Caco-2 (cell line): Measurements from ENCODE around the gene EBF4. TPM values are rescaled to one million over a fixed set of nuclear protein-coding genes. Genes with fewer than 3 reads are reported as not detected.

Experiments used
- BruUV-seq: library from RNA; stranded (reverse); fragments of 400-500 nt; replicated peaks from 2 replicates; lab custom pipeline; 2021; lab: Mats Ljungman, UMichigan
- CTCF ChIA-PET: fragments of 300-600 bp; sonication (Branson Sonifier 250); formaldehyde crosslinking; loops from one replicate; lab custom pipeline; 2022; ENCODE audit warnings: antibody characterized with exemption; lab: Charles Lee
- POLR2A ChIA-PET: fragments of 300-600 bp; sonication (Branson Sonifier 250); formaldehyde crosslinking; loops from one replicate; lab custom pipeline; 2022; ENCODE audit warnings: antibody characterized with exemption; lab: Charles Lee
- DNase-seq, 2 experiments: peaks; one replicate each; pipeline versions ENCODE4 v3.0.0 to v3.0.0-alpha.2; 2020 to 2022
- H3K27me3 ChIP-seq: replicated peaks from 2 replicates; pipeline ENCODE4 v1.6.0; 2011; ENCODE audit warnings: low read length; ENCODE audit not compliant: control insufficient read depth, insufficient read depth
- H3K36me3 ChIP-seq: 2 replicates; pipeline ENCODE4 v1.5.1; 2011; ENCODE audit warnings: low read length; ENCODE audit not compliant: control insufficient read depth, insufficient read depth
- H3K4me1 ChIP-seq: fragments of 250-450 bp; sonication (Bioruptor Pico); 2 replicates; pipeline ENCODE4 v1.5.1; 2020; ENCODE audit warnings: mild to moderate bottlenecking
- H3K4me3 ChIP-seq: 2 replicates; pipeline ENCODE4 v1.5.1; 2011; ENCODE audit warnings: low read depth, mild to moderate bottlenecking, control low read depth, low read length
- H3K9me3 ChIP-seq: fragments of 250-450 bp; sonication (Bioruptor Pico); 2 replicates; pipeline ENCODE4 v1.5.1; 2020; ENCODE audit warnings: mild to moderate bottlenecking, moderate library complexity
- H3K27ac Mint-ChIP-seq: one replicate; pipeline ENCODE4 v1.8.0; 2022; ENCODE audit warnings: mixed read lengths; ENCODE audit not compliant: unreplicated experiment
- H3K27me3 Mint-ChIP-seq: one replicate; pipeline ENCODE4 v1.8.0; 2022; ENCODE audit warnings: mixed read lengths; ENCODE audit not compliant: insufficient read depth, unreplicated experiment
- H3K36me3 Mint-ChIP-seq: one replicate; pipeline ENCODE4 v1.8.0; 2022; ENCODE audit warnings: mild to moderate bottlenecking, mixed read lengths; ENCODE audit not compliant: insufficient read depth, unreplicated experiment
- H3K4me1 Mint-ChIP-seq: one replicate; pipeline ENCODE4 v1.8.0; 2022; ENCODE audit warnings: low read depth, mixed read lengths; ENCODE audit not compliant: unreplicated experiment
- H3K4me3 Mint-ChIP-seq: one replicate; pipeline ENCODE4 v1.8.0; 2022; ENCODE audit warnings: mild to moderate bottlenecking, moderate library complexity, mixed read lengths; ENCODE audit not compliant: unreplicated experiment
- H3K9me3 Mint-ChIP-seq: one replicate; pipeline ENCODE4 v1.8.0; 2022; ENCODE audit warnings: mixed read lengths; ENCODE audit not compliant: unreplicated experiment
- intact Hi-C: fragments of 100-400 bp; cut with micrococcal nuclease; formaldehyde crosslinking; loops from one replicate; pipeline ENCODE4 v1.10.0; 2022; ENCODE audit not compliant: unreplicated experiment
- total RNA-seq: library from RNA; stranded (reverse); gene quantifications from 2 replicates; pipeline ENCODE4 v1.2.3, GENCODE V29; 2022
- TF ChIP-seq, protein P1 (sequence below), 2 experiments: fragments of 200-600 bp in 1 of 2; IDR thresholded peaks; 1 replicate in 1 of 2; 2 replicates in 1 of 2; pipeline versions ENCODE4 v1.5.1 to v1.8.0; 2011 to 2022; ENCODE audit warnings: antibody characterized with exemption in 1 of 2, control low read depth in 1 of 2, inconsistent platforms in 1 of 2, low read depth in 1 of 2, low read length in 1 of 2, mild to moderate bottlenecking in 1 of 2, moderate library complexity in 1 of 2; ENCODE audit not compliant: insufficient read depth in 1 of 2, severe bottlenecking in 1 of 2, unreplicated experiment in 1 of 2

Gene EBF4
- total RNA-seq, 1 experiment from 2014 or later = 7.5 TPM

- intact Hi-C loops = no loop called here
- Histone ChIP-seq H3K27me3 (no peaks in the 10 kb centered on the region), H3K4me1 (peaks cover 5% of the 10 kb centered on the region; the same call in 1 of the 2 replicates), H3K4me3 (no peak overlapping the region), H3K36me3 (no peaks in the 10 kb centered on the region), H3K9me3 (no peaks in the 10 kb centered on the region)
- H3K4me1 Mint-ChIP-seq = peaks cover 4% of the 10 kb centered on the region
- peaks cover 12% of the 10 kb centered on the region for H3K27me3 Mint-ChIP-seq
- TF ChIP-seq, protein P1, sequence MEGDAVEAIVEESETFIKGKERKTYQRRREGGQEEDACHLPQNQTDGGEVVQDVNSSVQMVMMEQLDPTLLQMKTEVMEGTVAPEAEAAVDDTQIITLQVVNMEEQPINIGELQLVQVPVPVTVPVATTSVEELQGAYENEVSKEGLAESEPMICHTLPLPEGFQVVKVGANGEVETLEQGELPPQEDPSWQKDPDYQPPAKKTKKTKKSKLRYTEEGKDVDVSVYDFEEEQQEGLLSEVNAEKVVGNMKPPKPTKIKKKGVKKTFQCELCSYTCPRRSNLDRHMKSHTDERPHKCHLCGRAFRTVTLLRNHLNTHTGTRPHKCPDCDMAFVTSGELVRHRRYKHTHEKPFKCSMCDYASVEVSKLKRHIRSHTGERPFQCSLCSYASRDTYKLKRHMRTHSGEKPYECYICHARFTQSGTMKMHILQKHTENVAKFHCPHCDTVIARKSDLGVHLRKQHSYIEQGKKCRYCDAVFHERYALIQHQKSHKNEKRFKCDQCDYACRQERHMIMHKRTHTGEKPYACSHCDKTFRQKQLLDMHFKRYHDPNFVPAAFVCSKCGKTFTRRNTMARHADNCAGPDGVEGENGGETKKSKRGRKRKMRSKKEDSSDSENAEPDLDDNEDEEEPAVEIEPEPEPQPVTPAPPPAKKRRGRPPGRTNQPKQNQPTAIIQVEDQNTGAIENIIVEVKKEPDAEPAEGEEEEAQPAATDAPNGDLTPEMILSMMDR (IDR thresholded peaks at IDR 0.05; ENCODE audit: insufficient read depth in 1 of 2, low read depth in 1 of 2, low read length in 1 of 2, severe bottlenecking in 1 of 2, unreplicated experiment in 1 of 2) = no peak
- H3K36me3 Mint-ChIP-seq = no peaks in the 10 kb centered on the region
- ChIA-PET POLR2A (no interaction called here), CTCF (no interaction called here)
- H3K4me3 Mint-ChIP-seq = no peak overlapping the region
- no TSS peak for BruUV-seq
- no peak overlapping the region for H3K27ac Mint-ChIP-seq
- H3K9me3 Mint-ChIP-seq = no peaks in the 10 kb centered on the region
- DNase-seq = no peak
Observed at GRCh38 chr20:2801286-2801728, 108.7 kb downstream of the EBF4 start.

DNA sequence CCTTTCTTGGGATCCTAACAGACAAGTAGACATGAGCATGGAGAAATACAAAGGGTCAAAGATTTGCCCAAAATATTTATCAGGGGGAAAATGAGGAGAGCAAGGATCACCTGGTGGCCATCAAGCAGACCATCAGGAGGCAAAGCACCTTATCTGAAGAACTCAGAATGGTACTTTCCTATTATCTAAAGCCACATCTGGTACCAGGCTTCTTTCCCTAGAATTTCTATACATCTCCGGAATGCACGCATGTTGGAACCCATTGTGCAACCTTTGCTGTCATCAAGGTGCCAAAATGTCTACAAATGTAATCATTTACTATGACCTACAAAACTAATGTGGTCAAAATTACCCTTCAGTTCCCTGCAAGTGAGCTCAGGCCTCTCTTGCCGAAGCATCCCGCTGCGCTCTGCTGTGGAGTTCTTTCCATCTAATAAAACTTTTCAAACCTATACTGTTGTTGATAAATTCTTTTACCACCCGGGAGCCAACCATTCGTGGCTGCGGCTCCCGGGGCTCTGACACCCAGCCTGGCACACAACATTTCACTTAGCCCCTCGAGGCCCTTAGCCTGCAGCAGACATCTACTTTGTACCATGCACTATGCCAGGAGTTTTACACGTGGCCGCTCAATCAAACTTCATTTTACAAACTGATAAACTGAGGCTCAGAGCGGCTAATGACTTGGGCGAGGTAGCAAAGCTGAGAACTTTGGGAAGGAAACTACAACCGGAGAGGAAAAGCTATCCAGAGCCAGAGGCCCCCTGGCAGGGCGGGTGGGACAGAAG, 111.7 kb downstream of the EBF4 start:
- H3K4me1 ChIP-seq = peaks cover 7% of the 10 kb centered on the region; the same call in 1 of the 2 replicates
- H3K4me1 Mint-ChIP-seq = peaks cover 6% of the 10 kb centered on the region
- no peaks in the 10 kb centered on the region for H3K9me3 Mint-ChIP-seq
- no peaks in the 10 kb centered on the region for H3K27me3 ChIP-seq
- no peaks in the 10 kb centered on the region for H3K9me3 ChIP-seq
- no peaks in the 10 kb centered on the region for H3K36me3 Mint-ChIP-seq
- no peak overlapping the region for H3K27ac Mint-ChIP-seq
- ChIA-PET CTCF (no interaction called here), POLR2A (interaction anchor here (0.6 kb wide), 1 partner anchor 54 kb away, joined by 4 read pairs; no protein-coding TSS in a partner anchor)
- H3K36me3 ChIP-seq = no peaks in the 10 kb centered on the region
- intact Hi-C loops = no loop called here
- TF ChIP-seq, protein P1 (IDR thresholded peaks at IDR 0.05; ENCODE audit: insufficient read depth in 1 of 2, low read depth in 1 of 2, low read length in 1 of 2, severe bottlenecking in 1 of 2, unreplicated experiment in 1 of 2) = no peak
- H3K4me3 Mint-ChIP-seq = no peak overlapping the region
- DNase-seq = no peak
- H3K27me3 Mint-ChIP-seq = peaks cover 9% of the 10 kb centered on the region
- BruUV-seq = no TSS peak
- no peak overlapping the region for H3K4me3 ChIP-seq

- H3K27ac Mint-ChIP-seq = no peak overlapping the region
- no peaks in the 10 kb centered on the region for H3K9me3 ChIP-seq
- intact Hi-C loops = no loop called here
- H3K27me3 ChIP-seq = no peaks in the 10 kb centered on the region
- H3K36me3 ChIP-seq = no peaks in the 10 kb centered on the region
- ChIA-PET POLR2A (interaction anchor here (0.6 kb wide), 1 partner anchor 53 kb away, joined by 4 read pairs; no protein-coding TSS in a partner anchor), CTCF (no interaction called here)
- H3K27me3 Mint-ChIP-seq = peaks cover 3% of the 10 kb centered on the region
- no peaks in the 10 kb centered on the region for H3K9me3 Mint-ChIP-seq
- no peak for DNase-seq
- TF ChIP-seq, protein P1 (IDR thresholded peaks at IDR 0.05; ENCODE audit: insufficient read depth in 1 of 2, low read depth in 1 of 2, low read length in 1 of 2, severe bottlenecking in 1 of 2, unreplicated experiment in 1 of 2) = no peak
- no peaks in the 10 kb centered on the region for H3K36me3 Mint-ChIP-seq
- no peak overlapping the region for H3K4me3 Mint-ChIP-seq
- peaks cover 6% of the 10 kb centered on the region for H3K4me1 Mint-ChIP-seq
- BruUV-seq = no TSS peak
- H3K4me1 ChIP-seq = peaks cover 7% of the 10 kb centered on the region; the same call in 1 of the 2 replicates
- no peak overlapping the region for H3K4me3 ChIP-seq
Observed at GRCh38 chr20:2804852-2805688, 112.5 kb downstream of the EBF4 start.
